ENCODE results near the gene MAPK10.
"Not testable (repeated sequence)": the region's sequence is repeated elsewhere in the genome, so short reads cannot be mapped to it uniquely, and the experiment has no call there.

MAPK10 gene

DNA sequence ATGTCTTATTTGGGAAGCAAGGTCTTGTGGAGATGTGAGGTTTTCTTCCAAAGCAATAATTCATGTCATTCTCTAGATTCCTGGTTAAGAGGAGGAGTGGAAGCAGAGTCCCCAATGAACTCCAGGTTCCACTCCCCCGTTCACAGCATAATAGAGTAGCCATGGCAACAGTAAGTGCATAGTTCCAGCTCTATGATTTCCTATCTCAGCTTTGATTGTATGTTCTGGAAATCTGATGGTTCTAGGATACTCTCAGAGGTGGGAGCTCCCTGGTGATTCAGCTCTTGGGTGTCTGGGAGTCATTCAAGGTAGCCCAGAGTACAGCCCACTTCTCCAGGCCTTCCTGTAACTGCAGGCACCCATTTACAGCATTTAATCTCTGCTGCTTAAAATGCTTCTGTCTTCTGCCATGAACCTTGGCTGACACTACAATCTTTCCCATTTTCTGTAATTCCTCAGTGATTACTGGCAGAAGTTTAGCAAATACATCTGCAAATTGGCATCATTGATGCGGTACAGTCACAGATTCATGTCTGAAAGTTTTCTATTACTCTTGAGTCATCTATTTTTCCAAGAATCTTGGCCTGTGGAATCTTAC is 242.0 kb downstream of the MAPK10 start:
- no peak for FAIRE-seq
- DNase-seq (ENCODE audit: insufficient read length, low spot score), result no peak

DNA sequence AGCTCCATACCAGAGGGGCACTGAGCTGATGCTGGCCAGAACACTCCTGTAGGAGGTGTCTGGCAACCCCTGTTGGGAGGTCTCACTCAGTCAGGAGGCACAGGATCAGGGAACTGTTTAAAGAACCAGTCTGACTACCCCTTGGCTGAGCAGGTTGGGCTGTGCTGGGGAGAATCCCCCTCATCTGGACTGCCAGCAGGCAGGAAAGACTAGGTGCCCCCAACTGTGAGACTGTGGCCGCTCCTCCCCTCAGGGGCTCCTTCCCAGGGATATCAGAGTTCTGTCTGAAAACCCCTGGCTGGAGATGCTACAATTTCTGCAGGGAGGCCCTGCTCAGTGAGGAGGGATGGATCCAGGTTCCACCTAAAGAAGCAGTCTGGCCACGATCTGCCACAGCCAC is 245.3 kb downstream of the MAPK10 start:
- no peak for DNase-seq (ENCODE audit: insufficient read length, low spot score)
- no peak for FAIRE-seq

DNA sequence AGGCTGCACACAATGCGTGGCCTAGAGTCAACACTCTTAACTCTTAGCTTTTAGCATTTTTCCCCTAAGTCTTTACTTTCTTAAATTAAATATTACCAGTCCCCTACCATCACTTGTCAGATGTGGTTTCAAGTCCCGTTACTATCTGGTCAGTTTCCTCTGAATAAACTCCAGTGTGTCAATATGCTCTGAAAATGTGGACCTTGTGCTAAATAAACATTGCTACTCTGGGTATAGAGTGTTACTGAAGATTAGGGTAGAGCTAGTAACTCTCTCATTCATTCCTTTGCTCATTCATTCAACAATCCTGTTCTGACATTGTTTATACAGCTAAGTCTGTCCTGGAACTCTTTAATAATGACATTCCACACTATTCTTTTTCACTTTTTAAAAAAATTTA is 251.0 kb downstream of the MAPK10 start:
- DNase-seq (ENCODE audit: insufficient read length, low spot score) (no peak), FAIRE-seq (no peak)

DNA sequence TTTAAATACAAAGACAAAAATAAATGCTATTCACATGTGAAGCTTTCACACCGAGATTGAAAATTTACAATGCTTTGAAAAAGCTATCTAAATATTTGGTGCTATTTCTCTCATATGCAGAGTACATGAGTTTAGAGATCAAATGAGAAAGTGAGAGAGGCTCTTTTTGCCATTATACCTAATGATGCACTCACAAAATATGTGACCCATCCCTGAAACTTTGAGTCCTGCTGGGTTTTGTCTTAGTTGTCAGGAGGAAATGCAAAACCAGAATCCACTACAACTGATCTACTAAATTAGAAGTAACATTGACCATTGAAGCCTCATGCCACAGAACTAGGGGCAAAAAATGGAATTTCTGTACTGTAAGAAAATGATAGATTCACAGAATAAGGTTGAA is 251.7 kb downstream of the MAPK10 start:
- no peak for DNase-seq (ENCODE audit: insufficient read length, low spot score)

DNA sequence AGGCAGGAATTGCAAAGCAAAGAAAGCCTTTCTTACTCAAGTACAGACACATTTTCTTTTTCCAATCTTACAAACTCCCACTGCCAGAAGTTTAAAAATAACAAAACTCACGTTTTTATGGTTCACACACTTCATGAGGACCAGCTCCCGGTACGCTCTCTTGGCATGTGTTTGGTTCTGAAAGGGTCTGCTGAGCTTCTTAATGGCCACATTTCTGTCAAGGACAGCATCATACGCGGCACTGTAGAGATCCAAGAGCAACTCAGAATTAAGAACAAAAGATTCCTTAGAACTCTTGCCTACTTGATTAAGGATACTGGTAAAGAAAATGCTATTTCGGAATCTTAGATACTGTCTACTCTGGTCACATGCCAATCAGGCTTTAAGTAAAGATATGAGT is 252.7 kb downstream of the MAPK10 start:
- FAIRE-seq, result no peak
- no peak for DNase-seq (ENCODE audit: insufficient read length, low spot score)

More for the DNA sequence above, 251.7 kb downstream of the MAPK10 start:
- no peak for FAIRE-seq

DNA sequence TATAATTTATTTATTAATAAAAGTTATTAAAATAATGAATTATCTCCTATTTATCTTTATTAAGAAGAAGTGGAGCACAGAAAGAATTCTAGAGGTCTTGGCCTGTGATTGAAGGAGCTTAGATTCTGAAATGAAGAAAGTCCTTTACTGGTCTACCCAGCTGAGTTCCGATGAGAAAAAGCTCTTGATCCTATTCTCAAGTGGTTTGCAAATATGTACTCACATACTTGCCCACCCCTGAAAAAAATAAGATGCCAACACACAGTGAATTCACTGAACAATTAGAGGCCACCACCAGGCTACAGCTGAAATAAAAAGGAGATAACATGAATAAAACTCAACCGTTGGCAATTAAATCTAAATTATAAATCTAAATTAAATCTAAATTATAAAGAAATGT is 253.4 kb downstream of the MAPK10 start:
- DNase-seq (ENCODE audit: insufficient read length, low spot score) (no peak), FAIRE-seq (no peak)

DNA sequence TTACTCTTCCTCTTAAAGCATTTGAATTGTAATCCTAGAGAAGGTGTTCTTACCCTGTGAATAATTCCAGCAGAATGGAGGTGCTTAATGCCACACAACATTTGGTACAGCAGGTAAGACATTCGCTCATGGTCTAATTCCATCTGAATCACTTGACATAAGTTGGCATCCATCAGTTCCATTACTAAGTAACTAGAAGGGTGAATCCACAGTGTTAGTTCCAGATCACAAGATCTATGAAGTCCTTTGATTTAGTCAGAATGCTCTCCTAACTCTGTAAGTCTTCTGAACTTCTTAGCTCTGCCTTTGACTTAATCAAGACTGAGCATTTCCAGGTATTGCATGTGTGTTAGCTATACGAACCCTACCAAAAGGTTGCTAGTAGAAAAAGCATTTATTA is 258.0 kb downstream of the MAPK10 start:
- DNase-seq (ENCODE audit: insufficient read length, low spot score), result no peak
- no peak for FAIRE-seq

DNA sequence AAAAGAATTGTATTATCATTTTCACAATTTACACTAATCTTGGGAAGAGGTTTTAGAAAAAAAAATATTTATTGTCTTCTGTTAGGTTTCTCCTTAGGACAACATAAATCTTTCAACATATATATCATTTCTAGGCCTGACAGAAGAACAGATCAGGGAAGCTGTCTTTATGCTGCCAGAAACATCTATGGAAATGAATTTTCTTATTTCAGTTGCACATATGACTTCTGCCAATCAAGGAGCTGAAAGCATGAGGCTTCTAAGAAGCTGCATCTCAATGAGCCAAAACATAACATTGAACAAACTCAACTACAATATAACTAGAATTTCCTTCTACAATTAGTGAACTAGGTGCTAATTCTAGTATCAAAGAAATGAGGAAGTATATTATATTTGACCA is 258.4 kb downstream of the MAPK10 start:
- DNase-seq (ENCODE audit: insufficient read length, low spot score) (no peak), FAIRE-seq (no peak)

DNA sequence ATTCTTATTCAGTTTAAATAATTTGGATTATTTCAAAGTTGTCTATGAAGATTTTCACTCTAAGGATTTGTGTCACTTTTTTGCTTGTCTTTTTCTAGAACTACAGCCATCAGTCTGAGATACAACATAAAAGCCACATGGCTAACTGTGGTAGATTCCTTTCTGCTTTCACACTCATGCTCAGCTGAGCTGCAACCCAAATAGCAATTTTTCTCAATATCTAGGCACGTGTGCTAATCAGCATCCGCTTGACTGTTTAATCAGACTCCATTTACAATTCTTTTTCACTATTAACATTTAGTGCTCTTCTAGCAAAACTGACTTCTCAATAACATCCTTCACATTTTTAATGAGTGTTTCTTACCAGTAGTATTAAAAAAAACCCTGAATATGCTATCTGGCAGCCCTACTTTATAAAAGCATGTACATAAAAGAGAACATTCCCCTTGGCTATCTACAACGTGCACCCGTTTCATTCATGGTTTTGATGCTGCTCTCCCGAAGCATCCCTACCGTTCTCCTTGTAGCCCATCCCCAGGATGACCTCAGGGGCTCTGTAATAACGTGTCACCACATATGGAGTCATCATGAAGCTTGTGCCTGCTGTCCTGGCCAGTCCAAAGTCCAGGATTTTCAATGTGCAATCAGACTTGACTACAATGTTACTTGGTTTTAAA is 259.2 kb downstream of the MAPK10 start:
- no peak for FAIRE-seq

DNA sequence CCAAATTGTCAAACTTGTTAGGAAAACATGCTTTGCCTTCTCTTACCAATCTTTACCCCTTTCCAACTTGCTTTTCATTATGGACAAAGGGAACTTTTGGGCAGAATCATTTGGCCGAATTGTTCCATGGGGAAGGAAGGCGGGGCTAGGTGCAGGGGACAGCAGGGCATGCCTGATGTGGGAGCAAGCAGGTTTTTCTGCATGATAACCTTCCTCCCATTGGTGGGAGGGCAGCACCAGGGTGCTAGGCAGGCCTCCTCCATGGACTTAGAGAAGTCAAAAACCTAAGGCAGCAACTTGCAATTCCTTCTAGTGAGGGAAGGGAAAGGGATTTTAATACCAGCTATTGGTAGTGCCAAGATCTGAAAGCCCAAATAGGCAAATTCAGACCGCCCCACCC is 260.5 kb downstream of the MAPK10 start:
- DNase-seq (ENCODE audit: insufficient read length, low spot score) (no peak), FAIRE-seq (no peak)

More for the DNA sequence above, 259.2 kb downstream of the MAPK10 start:
- DNase-seq (ENCODE audit: insufficient read length, low spot score), result no peak

DNA sequence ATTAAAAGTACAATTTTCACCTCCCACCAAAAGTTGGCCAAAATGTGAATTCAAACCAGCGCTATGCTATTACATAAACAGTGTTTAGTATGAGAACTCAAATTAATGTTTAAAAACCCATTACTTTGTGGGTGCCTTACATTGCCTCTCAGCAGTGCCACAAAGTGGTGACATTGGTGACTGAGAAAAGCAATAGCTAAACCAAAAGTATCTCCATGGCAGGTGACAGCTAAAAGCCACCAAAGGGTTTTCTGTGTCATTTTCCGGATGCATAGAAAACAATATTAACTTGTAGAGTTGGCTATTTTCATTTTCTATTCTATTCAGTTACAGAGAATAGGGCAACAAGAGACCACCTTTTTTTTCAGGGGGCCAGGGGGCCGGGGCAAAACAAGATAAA is 261.2 kb downstream of the MAPK10 start:
- DNase-seq (ENCODE audit: insufficient read length, low spot score) (no peak), FAIRE-seq (no peak)

DNA sequence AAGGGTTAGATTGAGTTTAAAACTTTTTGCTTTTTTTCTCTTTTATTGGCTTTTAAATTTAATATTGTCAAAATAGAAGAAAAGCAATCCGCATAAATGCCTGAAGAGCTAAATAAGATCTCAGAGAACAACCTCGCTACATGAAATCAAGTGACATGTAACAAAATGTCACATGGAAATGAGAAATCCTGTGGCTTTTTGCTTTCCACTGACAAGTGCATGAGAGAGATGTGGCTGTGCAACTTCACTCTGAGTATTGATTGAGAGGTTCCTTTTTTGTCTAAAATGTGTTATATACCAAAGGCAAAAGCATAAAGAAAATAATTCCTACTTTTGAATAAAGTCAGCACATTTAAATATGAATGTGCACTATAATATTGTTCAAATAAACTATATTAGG is 263.5 kb downstream of the MAPK10 start:
- FAIRE-seq (no peak), DNase-seq (ENCODE audit: insufficient read length, low spot score) (no peak)

DNA sequence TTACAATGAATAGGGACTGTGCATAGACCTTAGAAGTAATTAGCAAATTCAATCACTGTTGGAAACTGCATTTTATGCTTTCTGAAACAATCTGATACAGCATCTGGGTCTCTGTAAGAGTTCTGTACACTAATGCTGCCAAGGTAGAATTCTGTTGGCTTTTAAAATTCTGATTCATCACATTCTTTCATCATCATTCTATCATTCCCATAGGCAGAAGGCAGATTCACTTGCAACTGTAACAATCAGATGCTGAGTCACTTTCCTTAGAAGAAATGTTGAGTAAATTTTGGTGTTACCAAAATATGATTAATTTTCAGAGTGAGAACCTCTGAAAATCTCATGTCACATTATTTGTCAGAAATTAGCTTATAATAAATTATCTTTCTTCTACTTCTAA is 267.2 kb downstream of the MAPK10 start:
- DNase-seq (ENCODE audit: insufficient read length, low spot score), result no peak
- FAIRE-seq, result no peak

DNA sequence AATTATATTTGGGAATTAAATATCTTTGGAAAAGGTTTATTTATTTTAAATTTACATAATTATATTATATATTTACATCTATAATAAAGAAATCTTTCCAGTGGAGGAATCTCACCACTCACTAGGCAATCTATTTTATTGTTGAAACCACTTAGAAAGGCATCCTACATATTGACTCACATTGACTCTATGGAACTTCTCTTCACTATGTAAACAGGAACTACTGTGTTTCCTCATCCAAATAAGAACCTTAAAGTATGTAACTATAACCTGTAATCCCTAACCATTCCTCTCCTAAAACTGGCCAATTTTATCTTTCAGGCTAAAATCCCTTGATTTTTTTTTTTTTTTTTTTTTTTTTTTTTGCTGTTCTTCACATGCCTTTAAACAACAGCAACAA is 268.7 kb downstream of the MAPK10 start:
- DNase-seq (ENCODE audit: insufficient read length, low spot score) (no peak), FAIRE-seq (no peak)

DNA sequence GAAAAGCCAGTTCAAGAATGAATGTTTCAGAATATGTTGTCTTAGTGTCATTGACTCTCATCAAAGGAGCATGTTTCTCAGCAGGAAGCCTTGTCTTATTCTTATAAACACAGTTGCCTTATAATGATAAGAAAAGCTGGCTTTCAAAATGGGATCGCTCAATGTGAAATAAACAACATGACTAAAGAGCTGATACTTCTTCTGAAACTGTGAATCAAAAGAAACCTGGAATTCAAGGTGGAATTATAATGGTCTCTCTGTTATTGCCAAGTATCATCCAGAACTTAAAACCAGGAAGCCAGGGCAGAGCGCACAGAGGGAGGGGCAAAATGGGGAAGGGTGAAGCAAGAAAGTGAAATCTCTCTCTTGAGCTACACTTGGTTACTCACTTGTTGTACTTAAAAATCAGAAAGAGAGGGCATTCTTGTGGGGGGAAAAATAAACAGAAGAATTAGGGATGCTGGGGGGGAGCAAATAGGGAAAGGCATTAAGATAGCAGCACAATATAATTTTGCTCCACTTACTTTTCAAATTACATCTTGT is 270.0 kb downstream of the MAPK10 start:
- DNase-seq (ENCODE audit: insufficient read length, low spot score), result no peak
- FAIRE-seq, result no peak

DNA sequence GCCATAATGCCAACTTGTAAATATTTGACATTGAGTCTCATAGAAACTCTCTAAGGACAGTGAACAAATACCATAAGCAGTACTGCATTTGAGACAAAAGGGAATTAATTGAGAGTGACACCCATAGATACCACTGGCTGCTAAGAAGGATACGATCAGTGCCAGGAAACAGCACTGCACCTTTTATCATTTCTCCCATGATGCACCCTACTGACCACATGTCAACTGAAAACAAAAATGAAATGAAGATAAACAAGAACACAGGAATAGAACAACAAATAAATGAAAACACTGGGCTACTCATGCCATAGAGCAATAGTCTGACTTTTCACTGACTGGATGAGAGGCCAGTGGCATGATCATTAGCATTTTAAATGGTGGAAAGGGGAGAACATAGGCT is 270.8 kb downstream of the MAPK10 start:
- no peak for FAIRE-seq
- no peak for DNase-seq (ENCODE audit: insufficient read length, low spot score)

DNA sequence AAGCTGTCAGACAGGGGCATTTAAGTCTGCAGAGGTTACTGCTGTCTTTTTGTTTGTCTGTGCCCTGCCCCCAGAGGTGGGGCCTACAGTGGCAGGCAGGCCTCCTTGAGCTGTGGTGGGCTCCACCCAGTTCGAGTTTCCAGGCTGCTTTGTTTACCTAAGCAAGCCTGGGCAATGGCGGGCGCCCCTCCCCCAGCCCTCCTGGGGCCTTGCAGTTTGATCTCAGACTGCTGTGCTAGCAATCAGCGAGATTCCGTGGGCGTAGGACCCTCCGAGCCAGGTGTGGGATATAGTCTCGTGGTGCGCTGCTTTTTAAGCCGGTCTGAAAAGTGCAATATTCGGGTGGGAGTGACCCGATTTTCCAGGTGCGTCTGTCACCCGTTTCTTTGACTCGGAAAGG is 284.1 kb downstream of the MAPK10 start:
- not testable (repeated sequence) for FAIRE-seq; DNase-seq (ENCODE audit: insufficient read length, low spot score)

DNA sequence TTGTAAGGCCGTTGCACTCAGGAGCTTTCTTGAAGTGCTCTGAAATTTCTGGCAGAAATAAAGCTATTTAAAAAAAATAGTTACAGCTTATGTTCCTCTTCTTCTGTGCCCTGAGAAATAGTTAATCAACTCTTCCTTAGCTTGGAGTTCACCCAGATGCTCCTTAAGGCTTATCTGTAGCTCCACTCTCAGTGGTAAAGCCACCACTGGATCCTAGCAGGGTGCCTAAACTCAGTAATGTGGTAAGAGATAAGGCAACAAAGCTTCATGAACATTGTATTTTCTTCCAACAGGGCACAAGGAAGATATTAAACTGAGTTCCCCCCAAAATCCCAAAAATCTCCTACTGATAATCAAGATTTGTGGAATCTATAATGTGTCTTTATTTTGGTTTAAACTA is 299.5 kb downstream of the MAPK10 start:
- FAIRE-seq (no peak), DNase-seq (ENCODE audit: insufficient read length, low spot score) (no peak)

DNA sequence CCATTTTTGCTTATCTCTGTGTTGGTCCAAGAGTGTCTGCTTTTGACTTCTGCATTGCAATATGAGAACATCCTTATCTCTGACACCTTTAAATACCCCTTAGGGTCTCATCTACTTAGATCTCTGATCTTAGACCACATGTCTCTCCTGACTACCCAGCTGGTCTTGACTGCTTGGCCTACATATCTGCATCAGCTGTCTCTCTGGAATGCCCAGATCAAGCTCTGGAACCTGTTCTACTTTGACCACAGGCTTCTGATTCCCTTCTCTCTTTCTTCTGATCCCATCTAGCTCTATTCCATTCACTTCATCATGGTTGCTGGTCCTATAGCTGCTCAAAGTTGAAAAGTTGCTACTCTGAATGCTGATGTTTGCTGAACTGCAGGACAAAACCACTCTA is 301.2 kb downstream of the MAPK10 start:
- no peak for FAIRE-seq
- no peak for DNase-seq (ENCODE audit: insufficient read length, low spot score)

DNA sequence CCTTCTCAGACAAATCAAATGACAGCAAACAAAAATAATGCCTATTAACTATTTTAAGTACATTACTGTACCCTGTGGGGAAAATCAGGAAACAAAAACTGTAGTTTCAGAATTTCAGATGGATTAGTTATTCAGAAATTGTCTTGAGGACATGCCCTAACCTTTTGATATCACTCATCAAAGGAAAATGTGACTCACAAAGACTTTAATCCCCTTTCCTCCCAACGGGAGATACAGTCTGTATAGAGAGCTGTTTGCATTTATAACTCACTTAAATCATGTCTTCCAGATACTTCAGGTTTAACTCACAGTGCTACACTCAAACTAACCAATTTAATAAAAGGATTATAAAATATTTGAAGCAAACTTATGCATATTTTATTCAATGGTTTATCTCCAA is 304.0 kb downstream of the MAPK10 start:
- DNase-seq (ENCODE audit: insufficient read length, low spot score), result no peak
- no peak for FAIRE-seq

DNA sequence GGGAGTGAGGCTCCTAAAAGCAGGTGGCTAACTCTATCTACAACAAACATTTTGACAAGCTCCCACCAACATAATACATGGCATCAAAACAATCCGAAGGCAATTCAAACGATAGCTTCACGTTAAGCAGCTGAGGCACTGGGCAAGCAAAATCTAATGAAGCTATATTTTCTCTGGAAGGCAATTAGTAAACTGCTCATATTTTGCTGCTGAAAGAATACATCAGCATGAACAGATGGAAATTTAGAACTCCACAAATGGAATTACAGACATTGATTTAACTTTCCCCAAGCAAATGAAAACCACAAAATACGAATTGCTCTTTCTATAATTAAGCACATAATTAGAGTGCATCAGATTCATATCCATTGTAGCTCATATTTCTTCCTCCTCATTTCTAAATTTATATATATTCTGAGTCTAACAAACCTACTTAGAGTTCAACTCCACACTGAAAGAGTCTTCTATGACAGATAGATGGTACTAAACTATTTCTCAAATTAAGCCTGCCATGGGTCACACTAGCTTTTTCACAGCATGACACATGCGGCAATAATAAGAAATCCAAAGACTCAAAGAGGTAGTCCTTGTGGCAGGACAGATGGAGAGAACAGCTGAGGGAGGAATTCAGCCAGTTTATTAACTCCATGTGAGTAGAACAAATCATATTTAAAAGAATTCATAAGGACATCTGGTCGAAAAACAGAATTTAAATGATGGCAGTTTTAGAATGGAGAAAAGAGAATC is 305.4 kb downstream of the MAPK10 start:
- DNase-seq (ENCODE audit: insufficient read length, low spot score) (no peak), FAIRE-seq (no peak)

DNA sequence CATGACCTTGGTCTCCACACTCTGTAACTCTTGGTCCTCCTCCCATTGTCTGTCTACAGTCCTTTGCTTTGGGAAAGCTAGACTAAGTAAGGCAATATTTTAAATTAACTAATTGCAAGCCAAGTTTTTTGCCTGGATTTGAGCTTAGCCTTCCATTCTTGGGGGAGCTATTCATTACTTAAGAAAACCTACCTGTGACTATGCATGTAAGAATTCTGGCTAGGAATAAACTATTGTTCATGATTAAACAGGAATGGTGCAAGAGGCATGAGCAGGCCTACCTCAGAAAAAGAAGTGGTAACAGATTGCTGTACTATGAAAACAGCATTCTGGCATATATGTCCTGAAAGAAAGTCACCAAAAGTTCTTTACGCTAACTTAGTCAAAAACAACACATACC is 309.4 kb downstream of the MAPK10 start:
- FAIRE-seq, result no peak

More for the DNA sequence above, 309.4 kb downstream of the MAPK10 start:
- DNase-seq (ENCODE audit: insufficient read length, low spot score), result no peak

All from GM19239 (cell line).